HG03558 (cell line): ENCODE results near the gene GAB2.

Experiments
- ATAC-seq: cut with Tn5 transposase; IDR thresholded peaks from one replicate; pipeline ENCODE4 v1.9.1; 2021; ENCODE audit warnings: moderate number of reproducible peaks; ENCODE audit not compliant: unreplicated experiment; ENCODE audit errors: extremely low read depth

GAB2 gene

DNA sequence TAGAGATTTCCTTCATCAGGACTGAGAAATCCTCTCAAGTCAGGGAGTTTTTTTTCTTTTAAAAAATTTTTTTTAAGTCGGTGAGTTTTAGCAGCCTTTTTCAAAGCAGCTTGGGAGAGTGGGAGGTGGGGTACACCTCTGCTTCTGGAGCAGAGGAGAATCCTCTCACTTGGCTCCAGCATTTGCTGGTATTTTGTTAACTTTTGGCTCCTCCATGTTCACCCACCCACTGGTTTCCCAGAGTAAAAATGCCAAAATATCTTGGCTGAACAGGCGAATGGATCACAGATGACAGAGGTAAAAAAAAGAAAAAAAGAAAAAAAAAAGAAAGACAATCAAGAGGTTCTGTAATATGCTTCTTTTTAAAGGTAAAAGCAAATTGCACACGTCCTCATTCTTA lies 68.0 kb downstream of the GAB2 start:
- no peak for ATAC-seq

GRCh38 chr11:78349114-78349513 lies 68.5 kb downstream of the GAB2 start:
- no peak for ATAC-seq

GRCh38 chr11:78347956-78348355 lies 69.7 kb downstream of the GAB2 start:
- ATAC-seq, result no peak

- no peak for ATAC-seq
These were observed 70.8 kb downstream of the GAB2 start for GRCh38 chr11:78346799-78347198.

DNA sequence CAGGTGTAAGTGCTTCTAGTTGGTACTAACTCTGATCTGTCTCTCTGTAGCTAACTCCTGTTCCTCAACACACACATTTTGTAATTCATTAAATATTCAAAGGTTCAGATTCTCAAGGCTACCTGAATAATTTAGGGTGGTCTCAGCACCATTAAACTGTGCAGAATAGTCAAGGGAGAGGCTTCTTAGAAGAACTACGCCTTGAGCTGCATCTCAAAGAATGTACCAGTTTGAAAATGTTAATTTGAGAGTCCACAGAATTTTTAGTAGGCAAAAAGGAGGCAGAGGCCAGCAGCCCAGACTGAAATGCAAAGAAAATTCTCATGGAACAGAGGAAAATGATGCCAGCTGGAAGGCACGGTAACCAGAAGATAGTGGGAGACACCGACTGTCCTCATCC lies 72.2 kb downstream of the GAB2 start:
- ATAC-seq, result no peak

GRCh38 chr11:78344676-78345075 lies 72.9 kb downstream of the GAB2 start:
- ATAC-seq, result no peak

GRCh38 chr11:78344094-78344493 lies 73.5 kb downstream of the GAB2 start:
- no peak for ATAC-seq

GRCh38 chr11:78343303-78343702 lies 74.3 kb downstream of the GAB2 start:
- ATAC-seq, result no peak

- no peak for ATAC-seq
These were observed 75.8 kb downstream of the GAB2 start for GRCh38 chr11:78341841-78342240.

DNA sequence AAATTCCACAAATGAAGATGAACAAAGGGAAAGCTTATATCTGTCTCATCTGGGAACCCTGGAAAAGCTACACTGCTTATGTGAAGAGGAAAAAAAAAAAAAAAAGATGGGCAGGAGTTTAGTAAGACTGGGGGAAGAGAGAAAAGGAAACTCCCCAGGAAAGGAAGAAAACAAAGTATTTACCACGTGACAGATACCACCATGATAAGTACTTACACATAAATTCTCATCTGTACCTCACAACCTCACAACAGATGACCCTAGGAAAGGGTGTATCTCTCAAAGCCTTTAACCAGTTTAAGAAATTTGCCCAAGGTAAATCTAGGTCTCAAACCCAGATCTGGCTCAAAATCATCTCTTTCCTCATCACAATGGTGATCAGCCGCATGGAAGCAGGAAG lies 77.1 kb downstream of the GAB2 start:
- no peak for ATAC-seq

DNA sequence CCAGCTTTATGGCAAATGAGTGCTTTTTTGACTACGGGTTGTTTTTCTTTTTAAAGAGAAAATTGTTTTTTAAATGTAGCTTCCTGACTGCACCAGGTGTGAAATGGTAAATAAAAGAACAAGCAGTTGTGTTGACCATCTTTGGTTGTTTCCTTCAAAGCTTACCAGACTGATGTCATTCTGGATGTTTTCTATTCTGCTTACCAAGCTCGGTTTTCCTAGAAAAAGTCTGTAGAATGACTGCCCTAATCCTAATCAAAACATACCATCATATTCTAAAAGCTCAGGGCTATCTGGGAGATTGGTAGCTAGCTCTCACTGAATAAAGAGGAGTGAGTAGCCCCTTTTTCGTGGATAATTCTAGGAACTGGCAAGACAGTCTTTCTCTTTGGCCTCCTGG lies 77.7 kb downstream of the GAB2 start:
- no peak for ATAC-seq

DNA sequence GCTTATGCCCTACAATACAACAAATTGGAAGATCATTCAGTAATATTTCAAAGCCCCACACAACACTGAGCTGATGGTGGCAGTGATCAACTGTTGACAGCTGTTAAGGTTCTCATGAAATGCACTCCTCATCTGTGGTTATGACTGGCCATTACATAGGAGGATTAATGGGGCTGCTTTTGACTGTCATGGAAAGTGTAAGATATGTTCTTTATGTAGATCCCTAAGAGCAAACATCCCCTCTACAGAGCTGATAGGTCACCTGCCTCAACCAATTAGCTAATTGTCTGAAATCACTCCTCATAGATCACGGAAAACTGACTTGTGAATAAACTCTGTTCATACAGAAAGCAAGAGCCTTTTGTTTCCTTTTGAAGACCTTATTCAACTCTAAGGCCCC lies 78.1 kb downstream of the GAB2 start:
- no peak for ATAC-seq

DNA sequence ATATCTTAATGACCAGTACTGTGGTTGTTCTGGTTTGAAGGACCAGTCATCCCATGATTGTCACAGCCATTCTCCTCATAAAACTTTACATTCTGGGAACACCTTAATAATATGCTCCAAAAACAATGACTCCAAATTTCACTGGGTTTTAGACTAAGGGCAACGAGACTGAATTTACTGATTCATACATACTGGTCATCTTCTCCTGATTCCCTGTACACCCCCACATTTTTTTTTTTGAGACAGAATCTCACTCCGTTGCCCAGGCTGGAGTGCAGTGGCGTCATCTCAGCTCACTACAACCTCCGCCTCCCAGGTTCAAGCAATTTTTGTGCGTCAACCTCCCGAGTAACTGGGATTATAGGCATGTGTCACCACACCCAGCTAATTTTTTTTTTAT lies 78.9 kb downstream of the GAB2 start:
- ATAC-seq, result no peak

DNA sequence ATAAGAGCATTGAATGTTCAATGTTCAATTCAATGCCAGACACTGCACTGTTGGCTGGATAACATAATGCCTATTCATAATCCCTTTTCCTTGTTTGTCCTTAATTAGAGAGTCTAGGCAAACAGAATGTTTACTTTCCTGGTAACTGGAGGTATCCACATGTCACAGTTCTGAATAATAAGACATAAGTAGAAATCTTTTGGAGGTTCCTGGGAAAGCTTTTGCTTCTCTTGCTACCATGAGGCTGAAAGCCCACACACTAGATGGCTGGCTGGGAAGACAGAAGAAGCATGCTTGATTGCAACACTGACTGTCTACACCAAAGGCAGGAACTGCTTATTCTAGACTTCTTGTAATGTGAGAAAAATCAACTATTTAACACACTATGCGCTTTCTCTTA lies 79.5 kb downstream of the GAB2 start:
- ATAC-seq, result no peak

GRCh38 chr11:78337554-78337924 lies 80.1 kb downstream of the GAB2 start:
- ATAC-seq, result no peak

DNA sequence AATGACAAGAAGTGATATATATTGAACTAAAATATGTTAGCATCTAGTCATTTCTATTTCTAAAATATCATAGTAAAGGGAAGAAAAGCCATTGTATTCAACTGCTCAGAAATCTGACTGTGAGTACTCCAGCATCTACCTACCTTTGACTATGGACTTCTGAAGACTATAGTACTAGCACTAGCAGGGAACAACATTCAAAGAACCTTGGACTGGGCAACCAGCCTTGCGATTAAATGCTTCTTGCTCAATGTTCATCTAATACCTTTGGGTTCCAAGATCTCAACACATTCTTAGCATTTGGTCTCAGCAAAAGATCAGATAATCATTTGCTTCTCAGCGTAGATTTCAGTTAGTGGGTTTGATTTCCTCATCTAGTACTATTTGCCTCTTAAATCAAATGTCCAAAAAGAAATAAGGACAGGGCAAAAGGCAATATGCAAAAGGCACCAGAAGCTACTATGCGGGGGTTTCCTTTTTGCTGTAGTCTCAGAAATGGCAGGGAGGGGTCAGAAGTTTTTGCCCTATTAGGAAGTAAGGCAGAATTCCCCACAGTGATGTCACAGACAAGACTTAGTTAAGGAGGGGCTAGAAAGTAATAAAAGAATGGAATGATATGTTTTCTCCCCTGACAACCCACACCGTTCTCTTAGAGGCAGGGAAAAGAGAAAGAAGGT lies 80.6 kb downstream of the GAB2 start:
- no peak for ATAC-seq

- no peak for ATAC-seq
These were observed 83.5 kb downstream of the GAB2 start for GRCh38 chr11:78334109-78334508.

DNA sequence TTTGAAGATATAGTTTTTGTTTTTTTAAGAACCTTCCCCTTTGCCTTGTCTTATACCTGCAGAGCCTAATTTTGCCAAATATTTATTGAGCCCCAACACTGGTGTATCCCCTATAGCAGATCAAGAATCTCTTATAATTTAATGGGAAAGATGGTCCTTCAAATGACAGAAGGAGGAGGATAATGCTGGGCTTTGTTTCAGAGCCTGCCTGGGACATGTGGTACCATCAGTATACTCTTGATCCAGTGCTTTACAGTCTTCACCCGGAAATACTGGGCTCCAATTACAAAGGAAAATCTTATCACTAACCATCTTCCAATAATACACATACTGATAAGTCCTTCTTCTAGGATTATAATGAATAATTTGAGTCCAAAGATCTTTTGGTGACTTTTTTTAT lies 84.7 kb downstream of the GAB2 start:
- ATAC-seq, result no peak

- ATAC-seq, result no peak
These were observed 85.3 kb downstream of the GAB2 start for GRCh38 chr11:78332174-78332866.

DNA sequence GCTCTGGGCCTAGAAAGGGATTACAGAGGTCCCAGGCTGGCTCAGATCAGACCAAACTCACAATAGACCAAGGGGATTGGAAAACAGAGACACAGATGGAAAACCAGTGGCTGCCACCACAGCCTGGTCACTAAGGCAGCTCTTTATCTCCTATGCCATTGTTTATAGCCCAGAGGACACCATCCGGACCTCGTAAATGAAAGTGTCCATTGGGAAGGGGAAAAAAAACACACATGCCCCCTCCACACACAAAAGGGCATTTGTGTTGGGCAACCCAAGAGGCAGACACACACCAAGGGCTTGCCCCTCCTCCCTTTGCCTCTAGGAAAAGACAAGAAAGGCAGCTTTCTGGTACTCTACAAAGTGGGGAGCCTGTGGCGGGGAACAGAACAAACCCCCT lies 85.9 kb downstream of the GAB2 start:
- no peak for ATAC-seq

GRCh38 chr11:78330361-78330760 lies 87.3 kb downstream of the GAB2 start:
- no peak for ATAC-seq

DNA sequence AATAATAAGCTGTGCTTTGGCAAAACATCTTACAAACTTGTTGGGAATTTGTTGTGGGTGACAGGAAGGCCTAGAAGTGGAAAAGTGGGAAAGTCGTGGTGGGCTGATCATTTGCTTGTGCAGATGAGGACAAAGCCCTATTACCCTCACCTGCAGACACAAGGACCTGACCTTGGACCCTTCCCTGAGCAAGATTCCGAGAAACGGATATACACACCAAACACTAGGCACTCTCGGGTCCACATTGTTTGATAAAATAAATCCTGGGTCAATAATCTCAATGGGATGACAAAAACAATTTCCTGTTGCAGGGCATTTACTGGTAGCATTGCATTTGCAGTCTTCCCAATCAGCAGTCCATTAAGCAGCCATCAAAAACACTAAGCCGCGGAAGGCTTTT lies 89.7 kb downstream of the GAB2 start:
- ATAC-seq, result no peak
